HepG2 (cell line): ENCODE measurements around the gene MEX3B. TPM values are rescaled to one million over a fixed set of nuclear protein-coding genes. Genes with fewer than 3 reads are reported as not detected.

Source experiments
- MAZ ChIP-seq, 2 experiments: sonication (generic) in 1 of 2; formaldehyde crosslinking in 1 of 2; IDR thresholded peaks; 2 replicates each; pipeline versions ENCODE4 v1.5.0 to v1.6.1; 2012 to 2020; ENCODE audit warnings: low read depth in 2 of 2, mild to moderate bottlenecking in 2 of 2, borderline replicate concordance in 1 of 2, improper control_type of control experiment in 1 of 2, low read length in 1 of 2, missing genetic modification reagents in 1 of 2, moderate library complexity in 1 of 2
- SALL1 ChIP-seq: sonication (generic); formaldehyde crosslinking; IDR thresholded peaks from 2 replicates; pipeline ENCODE4 v1.8.0; 2022; ENCODE audit warnings: mild to moderate bottlenecking, missing genetic modification reagents
- TAF1 ChIP-seq: sonication (generic); formaldehyde crosslinking; IDR thresholded peaks from 2 replicates; pipeline ENCODE4 v1.4.0; 2020; ENCODE audit warnings: missing genetic modification reagents
- YY1 ChIP-seq: IDR thresholded peaks from 2 replicates; pipeline ENCODE4 v1.6.1; 2011; ENCODE audit warnings: low read length, low read depth, moderate library complexity, mild to moderate bottlenecking; ENCODE audit not compliant: insufficient read depth, insufficient replicate concordance
- ZNF235 ChIP-seq: sonication (generic); formaldehyde crosslinking; IDR thresholded peaks from 2 replicates; pipeline ENCODE4 v1.8.1; 2023; ENCODE audit warnings: mild to moderate bottlenecking, missing genetic modification reagents, borderline replicate concordance
- ZNF44 ChIP-seq: sonication (generic); formaldehyde crosslinking; IDR thresholded peaks from 2 replicates; pipeline ENCODE4 v1.5.1; 2020; ENCODE audit warnings: mild to moderate bottlenecking, missing genetic modification reagents
- polyA plus RNA-seq, 8 experiments: library from polyadenylated mRNA; depleted of rRNA in 3 of 8; stranded (reverse) in 7 of 8; unstranded in 1 of 8; fragments of >200 nt; fragmentation: Illumina TruSeq in 4 of 8; extraction: Trizol in 4 of 8; gene quantifications; 2 replicates each; pipeline versions ENCODE4 v1.2.1 to v1.2.3, GENCODE V29; 2011 to 2016; ENCODE audit warnings: low read depth in 4 of 8, missing spikeins in 1 of 8, mixed read lengths in 1 of 8; ENCODE audit not compliant: insufficient read depth in 1 of 8
- total RNA-seq, 5 experiments: library from RNA; depleted of rRNA; stranded (reverse); fragments of >200 nt; fragmentation: Illumina TruSeq; extraction: Trizol; gene quantifications; 2 replicates each; pipeline ENCODE4 v1.2.3, GENCODE V29; 2016; ENCODE audit warnings: low read depth in 1 of 5
- TF ChIP-seq, protein P1 (sequence below): sonication (generic); formaldehyde crosslinking; IDR thresholded peaks from 2 replicates; pipeline ENCODE4 v1.4.0; 2020; ENCODE audit warnings: missing genetic modification reagents, borderline replicate concordance
- TF ChIP-seq, protein P2 (sequence below): sonication (generic); formaldehyde crosslinking; IDR thresholded peaks from 2 replicates; pipeline ENCODE4 v1.4.0; 2020; ENCODE audit warnings: mild to moderate bottlenecking, missing genetic modification reagents
- TF ChIP-seq, protein P3 (sequence below): sonication (generic); formaldehyde crosslinking; IDR thresholded peaks from 2 replicates; pipeline ENCODE4 v1.4.0; 2020; ENCODE audit warnings: mild to moderate bottlenecking, missing genetic modification reagents
- TF ChIP-seq, protein P4 (sequence below): sonication (generic); formaldehyde crosslinking; IDR thresholded peaks from 2 replicates; pipeline ENCODE4 v1.8.0; 2022; ENCODE audit warnings: mild to moderate bottlenecking, missing genetic modification reagents
- TF ChIP-seq, protein P5 (sequence below): sonication (generic); formaldehyde crosslinking; IDR thresholded peaks from 2 replicates; pipeline ENCODE4 v1.8.0; 2022; ENCODE audit warnings: missing genetic modification reagents, mild to moderate bottlenecking, inconsistent platforms, borderline replicate concordance
- TF ChIP-seq, protein P6 (sequence below): sonication (generic); formaldehyde crosslinking; IDR thresholded peaks from 2 replicates; pipeline ENCODE4 v1.4.0; 2020; ENCODE audit warnings: missing genetic modification reagents
- TF ChIP-seq, protein P7 (sequence below): sonication (generic); formaldehyde crosslinking; IDR thresholded peaks from 2 replicates; pipeline ENCODE4 v1.4.0; 2020; ENCODE audit warnings: missing genetic modification reagents

The MEX3B gene
- total and polyA plus RNA-seq, 2 of the 13 experiments (the other 11 are each of a cell fraction or from before 2014, with no cell fraction given) = 0.48 to 0.62 TPM

DNA sequence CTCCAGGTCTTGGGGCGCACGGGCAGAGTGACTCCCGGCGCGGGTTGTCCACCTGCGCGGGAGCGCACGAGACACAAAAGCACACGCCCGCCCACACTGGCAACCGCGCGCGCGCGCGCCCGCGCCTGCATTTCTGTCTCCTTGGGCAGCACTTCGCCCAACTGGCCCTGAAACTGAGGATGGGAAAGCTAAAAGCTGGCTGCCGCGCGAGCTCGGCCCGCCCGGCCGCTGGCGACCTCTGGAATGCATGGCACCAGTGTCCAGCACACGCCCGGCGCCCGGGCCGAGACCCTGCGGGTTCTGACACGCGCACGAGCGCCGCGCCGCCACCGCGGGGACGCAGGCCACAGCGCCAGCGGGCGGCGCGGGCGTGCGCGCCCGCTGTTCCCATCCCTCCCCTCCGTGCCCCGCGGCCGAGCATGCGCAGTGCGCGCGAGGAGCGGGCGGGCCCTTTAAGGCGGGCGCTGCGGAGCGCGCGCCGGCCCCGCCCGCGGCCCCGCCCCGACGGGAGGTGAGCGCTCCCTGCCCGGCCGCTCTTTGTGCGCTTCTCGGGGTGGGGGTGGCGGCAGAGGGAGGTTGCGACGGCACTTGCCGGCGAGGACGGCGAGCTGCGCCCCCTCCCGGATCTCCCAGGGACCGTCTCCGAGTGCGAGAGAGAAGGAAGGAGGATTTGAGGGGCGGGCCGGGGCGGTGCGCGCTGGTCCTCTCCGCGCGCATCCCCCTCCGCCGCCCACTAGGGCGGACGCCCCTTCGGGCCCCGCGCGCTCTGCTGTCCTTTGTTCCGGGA lies 1.0 kb upstream of the MEX3B start (continued):
- TF ChIP-seq, protein P1, sequence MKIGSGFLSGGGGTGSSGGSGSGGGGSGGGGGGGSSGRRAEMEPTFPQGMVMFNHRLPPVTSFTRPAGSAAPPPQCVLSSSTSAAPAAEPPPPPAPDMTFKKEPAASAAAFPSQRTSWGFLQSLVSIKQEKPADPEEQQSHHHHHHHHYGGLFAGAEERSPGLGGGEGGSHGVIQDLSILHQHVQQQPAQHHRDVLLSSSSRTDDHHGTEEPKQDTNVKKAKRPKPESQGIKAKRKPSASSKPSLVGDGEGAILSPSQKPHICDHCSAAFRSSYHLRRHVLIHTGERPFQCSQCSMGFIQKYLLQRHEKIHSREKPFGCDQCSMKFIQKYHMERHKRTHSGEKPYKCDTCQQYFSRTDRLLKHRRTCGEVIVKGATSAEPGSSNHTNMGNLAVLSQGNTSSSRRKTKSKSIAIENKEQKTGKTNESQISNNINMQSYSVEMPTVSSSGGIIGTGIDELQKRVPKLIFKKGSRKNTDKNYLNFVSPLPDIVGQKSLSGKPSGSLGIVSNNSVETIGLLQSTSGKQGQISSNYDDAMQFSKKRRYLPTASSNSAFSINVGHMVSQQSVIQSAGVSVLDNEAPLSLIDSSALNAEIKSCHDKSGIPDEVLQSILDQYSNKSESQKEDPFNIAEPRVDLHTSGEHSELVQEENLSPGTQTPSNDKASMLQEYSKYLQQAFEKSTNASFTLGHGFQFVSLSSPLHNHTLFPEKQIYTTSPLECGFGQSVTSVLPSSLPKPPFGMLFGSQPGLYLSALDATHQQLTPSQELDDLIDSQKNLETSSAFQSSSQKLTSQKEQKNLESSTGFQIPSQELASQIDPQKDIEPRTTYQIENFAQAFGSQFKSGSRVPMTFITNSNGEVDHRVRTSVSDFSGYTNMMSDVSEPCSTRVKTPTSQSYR (CRISPR knock-in tag) = peak; percentile 31; the same call in 1 of the 2 replicates
- TF ChIP-seq, protein P2, sequence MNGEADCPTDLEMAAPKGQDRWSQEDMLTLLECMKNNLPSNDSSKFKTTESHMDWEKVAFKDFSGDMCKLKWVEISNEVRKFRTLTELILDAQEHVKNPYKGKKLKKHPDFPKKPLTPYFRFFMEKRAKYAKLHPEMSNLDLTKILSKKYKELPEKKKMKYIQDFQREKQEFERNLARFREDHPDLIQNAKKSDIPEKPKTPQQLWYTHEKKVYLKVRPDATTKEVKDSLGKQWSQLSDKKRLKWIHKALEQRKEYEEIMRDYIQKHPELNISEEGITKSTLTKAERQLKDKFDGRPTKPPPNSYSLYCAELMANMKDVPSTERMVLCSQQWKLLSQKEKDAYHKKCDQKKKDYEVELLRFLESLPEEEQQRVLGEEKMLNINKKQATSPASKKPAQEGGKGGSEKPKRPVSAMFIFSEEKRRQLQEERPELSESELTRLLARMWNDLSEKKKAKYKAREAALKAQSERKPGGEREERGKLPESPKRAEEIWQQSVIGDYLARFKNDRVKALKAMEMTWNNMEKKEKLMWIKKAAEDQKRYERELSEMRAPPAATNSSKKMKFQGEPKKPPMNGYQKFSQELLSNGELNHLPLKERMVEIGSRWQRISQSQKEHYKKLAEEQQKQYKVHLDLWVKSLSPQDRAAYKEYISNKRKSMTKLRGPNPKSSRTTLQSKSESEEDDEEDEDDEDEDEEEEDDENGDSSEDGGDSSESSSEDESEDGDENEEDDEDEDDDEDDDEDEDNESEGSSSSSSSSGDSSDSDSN = peak; percentile 28; the same call in 1 of the 2 replicates
- TF ChIP-seq SALL1 (CRISPR knock-in tag) (peak; percentile 11; the same call in 1 of the 2 replicates), YY1 (peak; percentile 21), MAZ (IDR thresholded peaks at IDR 0.05; ENCODE audit: borderline replicate concordance, low read depth, low read length) (peak; percentile 55; the same call in 1 of the 2 replicates), MAZ (CRISPR knock-in tag; IDR thresholded peaks at IDR 0.05; ENCODE audit: low read depth) (peak; percentile 48; the same call in 1 of the 2 replicates), ZNF235 (CRISPR knock-in tag) (peak; percentile 24; the same call in 1 of the 2 replicates), ZNF44 (0 out of 2 replicates have a peak, but pooled peaks have one; percentile 25), TAF1 (peak; percentile 42; the same call in 1 of the 2 replicates)
- TF ChIP-seq, protein P3, sequence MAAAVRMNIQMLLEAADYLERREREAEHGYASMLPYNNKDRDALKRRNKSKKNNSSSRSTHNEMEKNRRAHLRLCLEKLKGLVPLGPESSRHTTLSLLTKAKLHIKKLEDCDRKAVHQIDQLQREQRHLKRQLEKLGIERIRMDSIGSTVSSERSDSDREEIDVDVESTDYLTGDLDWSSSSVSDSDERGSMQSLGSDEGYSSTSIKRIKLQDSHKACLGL (CRISPR knock-in tag) = peak; percentile 39; the same call in 1 of the 2 replicates
- TF ChIP-seq, protein P4, sequence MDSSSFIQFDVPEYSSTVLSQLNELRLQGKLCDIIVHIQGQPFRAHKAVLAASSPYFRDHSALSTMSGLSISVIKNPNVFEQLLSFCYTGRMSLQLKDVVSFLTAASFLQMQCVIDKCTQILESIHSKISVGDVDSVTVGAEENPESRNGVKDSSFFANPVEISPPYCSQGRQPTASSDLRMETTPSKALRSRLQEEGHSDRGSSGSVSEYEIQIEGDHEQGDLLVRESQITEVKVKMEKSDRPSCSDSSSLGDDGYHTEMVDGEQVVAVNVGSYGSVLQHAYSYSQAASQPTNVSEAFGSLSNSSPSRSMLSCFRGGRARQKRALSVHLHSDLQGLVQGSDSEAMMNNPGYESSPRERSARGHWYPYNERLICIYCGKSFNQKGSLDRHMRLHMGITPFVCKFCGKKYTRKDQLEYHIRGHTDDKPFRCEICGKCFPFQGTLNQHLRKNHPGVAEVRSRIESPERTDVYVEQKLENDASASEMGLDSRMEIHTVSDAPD (CRISPR knock-in tag) = 0 out of 2 replicates have a peak, but pooled peaks have one; percentile 18
- TF ChIP-seq, protein P5, sequence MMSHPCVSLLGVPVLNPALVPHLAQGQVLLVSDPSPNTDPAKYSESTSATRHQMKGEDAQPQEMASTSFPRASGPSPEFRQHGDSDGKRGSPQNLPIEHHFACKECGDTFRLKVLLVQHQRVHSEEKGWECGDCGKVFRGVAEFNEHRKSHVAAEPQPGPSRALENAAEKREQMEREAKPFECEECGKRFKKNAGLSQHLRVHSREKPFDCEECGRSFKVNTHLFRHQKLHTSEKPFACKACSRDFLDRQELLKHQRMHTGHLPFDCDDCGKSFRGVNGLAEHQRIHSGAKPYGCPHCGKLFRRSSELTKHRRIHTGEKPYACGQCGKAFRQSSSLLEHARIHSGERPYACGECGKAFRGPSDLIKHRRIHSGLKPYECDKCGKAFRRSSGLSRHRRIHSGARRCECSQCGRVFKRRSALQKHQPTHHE = peak; percentile 31; the same call in 1 of the 2 replicates
- TF ChIP-seq, protein P6, sequence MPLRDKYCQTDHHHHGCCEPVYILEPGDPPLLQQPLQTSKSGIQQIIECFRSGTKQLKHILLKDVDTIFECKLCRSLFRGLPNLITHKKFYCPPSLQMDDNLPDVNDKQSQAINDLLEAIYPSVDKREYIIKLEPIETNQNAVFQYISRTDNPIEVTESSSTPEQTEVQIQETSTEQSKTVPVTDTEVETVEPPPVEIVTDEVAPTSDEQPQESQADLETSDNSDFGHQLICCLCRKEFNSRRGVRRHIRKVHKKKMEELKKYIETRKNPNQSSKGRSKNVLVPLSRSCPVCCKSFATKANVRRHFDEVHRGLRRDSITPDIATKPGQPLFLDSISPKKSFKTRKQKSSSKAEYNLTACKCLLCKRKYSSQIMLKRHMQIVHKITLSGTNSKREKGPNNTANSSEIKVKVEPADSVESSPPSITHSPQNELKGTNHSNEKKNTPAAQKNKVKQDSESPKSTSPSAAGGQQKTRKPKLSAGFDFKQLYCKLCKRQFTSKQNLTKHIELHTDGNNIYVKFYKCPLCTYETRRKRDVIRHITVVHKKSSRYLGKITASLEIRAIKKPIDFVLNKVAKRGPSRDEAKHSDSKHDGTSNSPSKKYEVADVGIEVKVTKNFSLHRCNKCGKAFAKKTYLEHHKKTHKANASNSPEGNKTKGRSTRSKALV = peak; percentile 84; the same call in 1 of the 2 replicates
- TF ChIP-seq, protein P7, sequence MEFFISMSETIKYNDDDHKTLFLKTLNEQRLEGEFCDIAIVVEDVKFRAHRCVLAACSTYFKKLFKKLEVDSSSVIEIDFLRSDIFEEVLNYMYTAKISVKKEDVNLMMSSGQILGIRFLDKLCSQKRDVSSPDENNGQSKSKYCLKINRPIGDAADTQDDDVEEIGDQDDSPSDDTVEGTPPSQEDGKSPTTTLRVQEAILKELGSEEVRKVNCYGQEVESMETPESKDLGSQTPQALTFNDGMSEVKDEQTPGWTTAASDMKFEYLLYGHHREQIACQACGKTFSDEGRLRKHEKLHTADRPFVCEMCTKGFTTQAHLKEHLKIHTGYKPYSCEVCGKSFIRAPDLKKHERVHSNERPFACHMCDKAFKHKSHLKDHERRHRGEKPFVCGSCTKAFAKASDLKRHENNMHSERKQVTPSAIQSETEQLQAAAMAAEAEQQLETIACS (CRISPR knock-in tag) = peak; percentile 92
